Trophoblast cell (in vitro differentiated cells and primary cell): Measurements from ENCODE around the gene IL1RAP.

Experiments used
- DNase-seq, 2 donors: peaks; one replicate each; pipeline ENCODE4 v3.0.0-alpha.2; 2016
- H2AFZ ChIP-seq: 2 replicates; pipeline ENCODE4 v1.6.1; 2013; ENCODE audit warnings: low read length, moderate library complexity, mild to moderate bottlenecking; ENCODE audit not compliant: insufficient read depth, poor library complexity
- H2AK5ac ChIP-seq: 2 replicates; pipeline ENCODE4 v1.6.1; 2013; ENCODE audit warnings: mild to moderate bottlenecking, low read length
- H2BK120ac ChIP-seq: 2 replicates; pipeline ENCODE4 v1.6.1; 2013; ENCODE audit warnings: low read length, mild to moderate bottlenecking, moderate library complexity; ENCODE audit not compliant: insufficient read depth, poor library complexity
- H2BK12ac ChIP-seq: 2 replicates; pipeline ENCODE4 v1.6.1; 2013; ENCODE audit warnings: mild to moderate bottlenecking, low read length, moderate library complexity
- H2BK5ac ChIP-seq: 2 replicates; pipeline ENCODE4 v1.6.1; 2013; ENCODE audit warnings: low read length, low read depth, moderate library complexity, mild to moderate bottlenecking; ENCODE audit not compliant: poor library complexity
- H3K14ac ChIP-seq: 2 replicates; pipeline ENCODE4 v1.6.1; 2013; ENCODE audit warnings: mild to moderate bottlenecking, low read length
- H3K18ac ChIP-seq: 2 replicates; pipeline ENCODE4 v1.6.1; 2013; ENCODE audit warnings: mild to moderate bottlenecking, low read length
- H3K23ac ChIP-seq: 2 replicates; pipeline ENCODE4 v1.6.1; 2013; ENCODE audit warnings: low read length
- H3K27ac ChIP-seq: 2 replicates; pipeline ENCODE4 v1.5.1; 2013; ENCODE audit warnings: low read depth, mild to moderate bottlenecking, inconsistent platforms, low read length, moderate library complexity
- H3K27me3 ChIP-seq: 2 replicates; pipeline ENCODE4 v1.6.1; 2013; ENCODE audit warnings: inconsistent platforms, mild to moderate bottlenecking, low read length, moderate library complexity; ENCODE audit not compliant: insufficient read depth
- H3K36me3 ChIP-seq, 2 experiments: 1 replicate in 1 of 2; 2 replicates in 1 of 2; pipeline ENCODE4 v1.6.1; 2013; ENCODE audit warnings: low read length in 2 of 2, mild to moderate bottlenecking in 2 of 2, moderate library complexity in 1 of 2; ENCODE audit not compliant: insufficient read depth in 2 of 2, control insufficient read depth in 1 of 2
- H3K4ac ChIP-seq: 2 replicates; pipeline ENCODE4 v1.6.1; 2013; ENCODE audit warnings: low read depth, mild to moderate bottlenecking, low read length, moderate library complexity
- H3K4me1 ChIP-seq, 2 experiments: 1 replicate in 1 of 2; 2 replicates in 1 of 2; pipeline ENCODE4 v1.6.1; 2013; ENCODE audit warnings: low read length in 2 of 2, mild to moderate bottlenecking in 2 of 2, moderate library complexity in 1 of 2; ENCODE audit not compliant: insufficient read depth in 2 of 2, control insufficient read depth in 1 of 2
- H3K4me2 ChIP-seq: 2 replicates; pipeline ENCODE4 v1.6.1; 2013; ENCODE audit warnings: inconsistent platforms, mild to moderate bottlenecking, low read length, moderate library complexity
- H3K4me3 ChIP-seq: 2 replicates; pipeline ENCODE4 v1.5.1; 2013; ENCODE audit warnings: mild to moderate bottlenecking, low read depth, low read length, inconsistent platforms
- H3K79me1 ChIP-seq: one replicate; pipeline ENCODE4 v1.6.1; 2013; ENCODE audit warnings: low read length
- H3K79me2 ChIP-seq: 2 replicates; pipeline ENCODE4 v1.6.1; 2013; ENCODE audit warnings: low read length, mild to moderate bottlenecking; ENCODE audit not compliant: control insufficient read depth, insufficient read depth, poor library complexity
- H3K9ac ChIP-seq: 2 replicates; pipeline ENCODE4 v1.6.1; 2013; ENCODE audit warnings: mild to moderate bottlenecking, low read length
- H3K9me3 ChIP-seq: 2 replicates; pipeline ENCODE4 v1.6.1; 2013; ENCODE audit warnings: low read depth, mild to moderate bottlenecking, control low read depth, inconsistent platforms, low read length; ENCODE audit not compliant: insufficient read depth
- H4K12ac ChIP-seq: 2 replicates; pipeline ENCODE4 v1.6.1; 2013; ENCODE audit warnings: low read depth, mild to moderate bottlenecking, low read length, moderate library complexity
- H4K8ac ChIP-seq: 2 replicates; pipeline ENCODE4 v1.6.1; 2013; ENCODE audit warnings: low read depth, mild to moderate bottlenecking, low read length, moderate library complexity
- H4K91ac ChIP-seq: one replicate; pipeline ENCODE4 v1.6.1; 2013; ENCODE audit warnings: low read depth, mild to moderate bottlenecking, low read length, moderate library complexity
- WGBS: extraction: QIAGEN DNeasy Blood & Tissue Kit; methylation state at CpG from one replicate; pipeline ENCODE4 v1.1.7; 2013; ENCODE audit warnings: missing lambda C conversion rate; ENCODE audit not compliant: insufficient read length, insufficient coverage; ENCODE audit errors: extremely low coverage; 5-methylcytosine and 5-hydroxymethylcytosine counted together

Gene IL1RAP

GRCh38 chr3:190534986-190535385 is 21.1 kb downstream of the IL1RAP start:
- Histone ChIP-seq H3K4me2 (no peak overlapping the region), H2BK5ac (no peak overlapping the region), H3K14ac (no peak overlapping the region), H4K8ac (no peak overlapping the region), H3K4me3 (no peak overlapping the region), H4K91ac (no peak overlapping the region), H4K12ac (no peak overlapping the region), H3K27me3 (no peaks in the 10 kb centered on the region), H3K27ac (no peak overlapping the region), H2AFZ (no peak overlapping the region), H3K18ac (no peak overlapping the region), H2AK5ac (no peak overlapping the region), H3K23ac (no peak overlapping the region), H3K9me3 (no peaks in the 10 kb centered on the region), H3K36me3 (no peaks in the 10 kb centered on the region), H3K79me1 (no peaks in the 10 kb centered on the region), H3K79me2 (no peaks in the 10 kb centered on the region), H2BK120ac (no peak overlapping the region), H3K4ac (no peak overlapping the region), H2BK12ac (no peak overlapping the region), H3K9ac (no peak overlapping the region), H3K4me1 (peaks cover 0 to 4% of the 10 kb centered on the region in 2 experiments)
- WGBS, result no CpG with 5 or more reads among the region's 2 CpGs
- peak; percentile 47 to 71 for DNase-seq

GRCh38 chr3:190537146-190537545 is 23.3 kb downstream of the IL1RAP start:
- Histone ChIP-seq H4K91ac (no peak overlapping the region), H3K79me2 (no peaks in the 10 kb centered on the region), H2BK120ac (no peak overlapping the region), H2BK12ac (no peak overlapping the region), H2AFZ (no peak overlapping the region), H3K14ac (no peak overlapping the region), H3K9ac (no peak overlapping the region), H3K4me1 (no peaks in the 10 kb centered on the region), H3K23ac (no peak overlapping the region), H4K12ac (no peak overlapping the region), H3K79me1 (no peaks in the 10 kb centered on the region), H3K4me3 (no peak overlapping the region), H2AK5ac (no peak overlapping the region), H3K27ac (no peak overlapping the region), H3K4me2 (no peak overlapping the region), H3K4ac (no peak overlapping the region), H4K8ac (no peak overlapping the region), H3K36me3 (no peaks in the 10 kb centered on the region), H3K9me3 (no peaks in the 10 kb centered on the region), H3K27me3 (no peaks in the 10 kb centered on the region), H2BK5ac (no peak overlapping the region), H3K18ac (no peak overlapping the region)
- WGBS, result no CpG with 5 or more reads among the region's 3 CpGs
- no peak for DNase-seq

DNA sequence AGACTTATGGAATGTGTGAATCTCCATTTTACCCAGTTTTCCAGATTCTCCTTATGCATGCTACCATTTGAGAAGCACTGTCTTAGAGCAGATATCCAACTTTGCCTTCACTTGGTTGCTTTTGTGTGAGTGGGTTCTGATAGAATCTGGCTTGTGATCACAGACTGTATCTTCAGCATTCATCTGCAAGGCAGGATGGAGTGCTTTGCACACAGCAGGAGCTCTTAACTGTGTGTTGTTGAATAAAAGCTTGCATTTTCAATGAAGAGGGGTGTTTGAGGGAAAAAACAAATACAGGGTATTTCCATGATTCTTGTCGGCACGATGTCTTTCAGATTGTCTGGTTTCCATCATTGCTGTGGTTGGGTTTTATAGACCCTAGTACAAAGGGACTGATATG is 24.4 kb downstream of the IL1RAP start:
- no peak overlapping the region for H3K4me2 ChIP-seq
- no peak overlapping the region for H4K12ac ChIP-seq
- H4K8ac ChIP-seq, result no peak overlapping the region
- H3K23ac ChIP-seq, result no peak overlapping the region
- no peak overlapping the region for H3K4me3 ChIP-seq
- no peaks in the 10 kb centered on the region for H3K36me3 ChIP-seq
- H3K27ac ChIP-seq, result no peak overlapping the region
- no CpG with 5 or more reads among the region's 2 CpGs for WGBS
- H3K9me3 ChIP-seq, result no peaks in the 10 kb centered on the region
- H3K79me1 ChIP-seq, result no peaks in the 10 kb centered on the region
- H3K79me2 ChIP-seq, result no peaks in the 10 kb centered on the region
- H2AK5ac ChIP-seq, result no peak overlapping the region
- H3K9ac ChIP-seq, result no peak overlapping the region
- no peak overlapping the region for H2BK120ac ChIP-seq
- no peak overlapping the region for H2BK12ac ChIP-seq
- DNase-seq, result no peak
- H3K18ac ChIP-seq, result no peak overlapping the region
- H2BK5ac ChIP-seq, result no peak overlapping the region
- H3K4ac ChIP-seq, result no peak overlapping the region
- H3K14ac ChIP-seq, result no peak overlapping the region
- no peak overlapping the region for H2AFZ ChIP-seq
- H3K27me3 ChIP-seq, result no peaks in the 10 kb centered on the region
- no peak overlapping the region for H4K91ac ChIP-seq
- H3K4me1 ChIP-seq, result no peaks in the 10 kb centered on the region

GRCh38 chr3:190539526-190539925 is 25.6 kb downstream of the IL1RAP start:
- no peak overlapping the region for H3K18ac ChIP-seq
- no peak overlapping the region for H4K12ac ChIP-seq
- no peaks in the 10 kb centered on the region for H3K4me1 ChIP-seq
- H3K9me3 ChIP-seq, result no peaks in the 10 kb centered on the region
- H2AK5ac ChIP-seq, result no peak overlapping the region
- H3K27me3 ChIP-seq, result no peaks in the 10 kb centered on the region
- no peak overlapping the region for H2BK120ac ChIP-seq
- H4K8ac ChIP-seq, result no peak overlapping the region
- no peaks in the 10 kb centered on the region for H3K79me2 ChIP-seq
- no peaks in the 10 kb centered on the region for H3K36me3 ChIP-seq
- H3K14ac ChIP-seq, result no peak overlapping the region
- H3K9ac ChIP-seq, result no peak overlapping the region
- H2BK5ac ChIP-seq, result no peak overlapping the region
- no peak overlapping the region for H3K27ac ChIP-seq
- no peaks in the 10 kb centered on the region for H3K79me1 ChIP-seq
- no peak overlapping the region for H2BK12ac ChIP-seq
- no peak overlapping the region for H3K4me2 ChIP-seq
- no peak overlapping the region for H3K4ac ChIP-seq
- H2AFZ ChIP-seq, result no peak overlapping the region
- H3K4me3 ChIP-seq, result no peak overlapping the region
- no peak overlapping the region for H4K91ac ChIP-seq
- no CpG with 5 or more reads among the region's 3 CpGs for WGBS
- H3K23ac ChIP-seq, result no peak overlapping the region
- no peak for DNase-seq
